HUES64 (cell line): Measurements from ENCODE around the gene PWWP3B. TPM values are rescaled to one million over a fixed set of nuclear protein-coding genes. Genes with fewer than 3 reads are reported as not detected.
"Not testable (repeated sequence)": the region's sequence is repeated elsewhere in the genome, so short reads cannot be mapped to it uniquely, and the experiment has no call there.

Experiments used
- H3K27ac ChIP-seq: 2 replicates; pipeline ENCODE4 v1.7.0; 2013; ENCODE audit warnings: low read depth, low read length, inconsistent platforms
- H3K27me3 ChIP-seq: 2 replicates; pipeline ENCODE4 v1.6.1; 2013; ENCODE audit warnings: mild to moderate bottlenecking, low read length; ENCODE audit not compliant: insufficient read depth
- H3K36me3 ChIP-seq: 2 replicates; pipeline ENCODE4 v1.6.1; 2013; ENCODE audit warnings: mild to moderate bottlenecking, low read length; ENCODE audit not compliant: insufficient read depth
- H3K4me1 ChIP-seq: 2 replicates; pipeline ENCODE4 v1.6.1; 2013; ENCODE audit warnings: mild to moderate bottlenecking, low read length, moderate library complexity; ENCODE audit not compliant: insufficient read depth
- H3K4me3 ChIP-seq: 2 replicates; pipeline ENCODE4 v1.5.1; 2013; ENCODE audit warnings: mild to moderate bottlenecking, low read length, moderate library complexity
- H3K9ac ChIP-seq: 2 replicates; pipeline ENCODE4 v1.6.1; 2013; ENCODE audit warnings: mild to moderate bottlenecking, low read depth, low read length
- H3K9me3 ChIP-seq: 2 replicates; pipeline ENCODE4 v1.6.1; 2013; ENCODE audit warnings: low read depth, low read length; ENCODE audit not compliant: insufficient read depth
- whole genome bisulfite sequencing: fragments of 150-250, 120-280 bp; methylation state at CpG from one replicate; pipeline ENCODE4 v1.1.7; 2013; ENCODE audit warnings: missing lambda C conversion rate; 5-methylcytosine and 5-hydroxymethylcytosine counted together
- polyA plus RNA-seq, 2 experiments: library from polyadenylated mRNA; stranded (reverse); fragments of 50-300 nt; gene quantifications; one replicate each; pipeline ENCODE4 v1.2.3, GENCODE V29; 2013

PWWP3B gene
- 1.4 TPM for polyA plus RNA-seq (2013, experiment 1 of 2)
- polyA plus RNA-seq (2013, experiment 2 of 2): 2.3 TPM

DNA sequence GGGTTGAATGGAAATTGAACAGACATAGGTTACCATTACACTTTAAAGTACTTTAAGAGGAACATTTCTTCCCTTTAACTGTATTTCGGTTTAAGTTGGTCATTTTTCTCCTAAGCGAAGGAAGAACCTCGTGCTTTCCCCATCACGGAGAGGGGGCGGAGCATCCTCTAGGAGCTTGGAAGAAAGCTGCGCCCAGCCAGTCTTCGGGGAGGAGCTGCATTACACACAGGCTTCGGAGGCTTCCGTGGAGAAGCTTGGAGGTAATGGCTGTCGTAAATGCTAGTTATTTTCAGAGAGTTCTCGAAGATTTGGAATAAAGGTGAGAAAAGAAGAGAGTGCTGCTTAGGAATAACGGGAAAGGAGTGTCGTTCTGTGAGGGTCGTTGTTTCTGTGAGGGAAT lies at the start of gene PWWP3B:
Gene PWWP3B (plus strand): TSS at position 199 of the 400 bp plus-strand sequence. CDS start 37,128 bp downstream, outside the sequence.
- Histone ChIP-seq H3K4me1 (no peaks in the 10 kb centered on the region), H3K9me3 (no peaks in the 10 kb centered on the region), H3K27ac (no peak within 1 kb of the TSS), H3K9ac (peak within 1 kb of the TSS; percentile 47; the same call in 1 of the 2 replicates), H3K36me3 (no peaks in the 10 kb centered on the region), H3K4me3 (peak within 1 kb of the TSS; percentile 51), H3K27me3 (no peaks in the 10 kb centered on the region; the same call in none of the 2 replicates)
- WGBS: 87% methylated on average over 14 of the region's 14 CpGs

DNA sequence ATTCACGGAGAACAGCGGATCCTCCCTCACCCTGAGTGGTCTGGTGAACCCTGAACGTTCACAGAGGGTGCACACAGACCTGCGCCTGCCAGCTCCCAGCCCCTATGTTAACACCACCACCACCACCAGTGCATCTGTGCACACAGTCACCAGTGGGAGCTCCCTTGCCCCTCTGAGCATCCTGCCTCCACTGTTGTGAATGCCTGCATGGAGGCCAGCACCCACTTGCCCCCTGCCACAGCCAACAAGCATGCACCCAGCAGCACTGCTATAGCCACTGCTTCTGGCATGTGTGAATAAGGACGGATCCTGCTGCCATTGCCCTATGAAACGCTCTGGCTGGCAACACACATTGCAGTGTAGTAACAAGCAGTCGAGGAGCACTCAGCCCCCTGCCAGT lies 29.1 kb upstream of the PWWP3B start:
- Histone ChIP-seq H3K9me3 (no peaks in the 10 kb centered on the region), H3K4me3 (no peak overlapping the region), H3K36me3 (no peaks in the 10 kb centered on the region), H3K27me3 (no peaks in the 10 kb centered on the region), H3K9ac (no peak overlapping the region), H3K4me1 (no peaks in the 10 kb centered on the region), H3K27ac (no peak overlapping the region)
- WGBS: 81% methylated on average over 7 of the region's 7 CpGs

DNA sequence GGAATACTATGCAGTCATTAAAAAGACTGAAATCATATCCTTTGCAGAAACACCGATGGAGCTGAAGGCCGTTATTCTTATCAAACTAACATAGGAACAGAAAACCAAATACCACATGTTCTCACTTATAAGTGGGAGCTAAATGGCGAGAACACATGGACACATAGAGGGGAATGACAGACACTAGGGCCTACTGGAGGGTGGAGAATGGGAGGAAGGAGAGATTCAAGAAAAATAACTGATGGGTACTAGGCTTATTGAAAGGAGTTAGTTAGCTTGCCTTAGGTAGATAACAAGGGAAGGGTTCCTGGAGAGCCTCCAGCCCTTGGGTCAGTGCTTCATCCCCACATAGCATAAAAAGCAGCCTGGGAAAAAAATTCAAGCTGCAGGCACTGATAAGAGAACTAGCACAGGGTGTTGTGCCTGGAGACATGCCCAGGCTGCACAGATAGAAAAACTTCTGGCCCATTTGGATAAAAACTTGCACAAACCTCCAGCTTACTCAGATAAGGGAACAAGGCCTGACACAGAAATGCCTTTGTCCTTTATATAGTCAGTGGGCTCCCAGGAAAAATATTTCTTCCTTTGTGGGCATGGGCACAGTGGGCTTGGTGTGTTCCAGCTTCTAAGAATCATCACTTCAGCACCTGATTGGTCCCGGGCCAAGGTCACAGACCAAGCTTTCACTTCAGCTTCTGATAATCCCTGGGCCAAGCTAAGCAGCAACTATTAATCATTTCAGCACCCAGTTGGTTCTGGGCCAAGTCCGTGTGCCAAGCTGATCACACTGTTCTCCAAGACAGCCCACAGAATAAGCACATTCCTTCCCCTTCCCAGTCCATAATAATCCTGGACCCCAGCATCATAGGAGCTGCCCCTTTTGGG lies 23.1 kb upstream of the PWWP3B start:
- Histone ChIP-seq H3K36me3 (no peaks in the 10 kb centered on the region), H3K27ac (no peak overlapping the region), H3K27me3 (no peaks in the 10 kb centered on the region), H3K4me1 (no peaks in the 10 kb centered on the region), H3K9me3 (no peaks in the 10 kb centered on the region), H3K4me3 (no peak overlapping the region), H3K9ac (no peak overlapping the region)
- 82% methylated on average over 5 of the region's 5 CpGs for WGBS

DNA sequence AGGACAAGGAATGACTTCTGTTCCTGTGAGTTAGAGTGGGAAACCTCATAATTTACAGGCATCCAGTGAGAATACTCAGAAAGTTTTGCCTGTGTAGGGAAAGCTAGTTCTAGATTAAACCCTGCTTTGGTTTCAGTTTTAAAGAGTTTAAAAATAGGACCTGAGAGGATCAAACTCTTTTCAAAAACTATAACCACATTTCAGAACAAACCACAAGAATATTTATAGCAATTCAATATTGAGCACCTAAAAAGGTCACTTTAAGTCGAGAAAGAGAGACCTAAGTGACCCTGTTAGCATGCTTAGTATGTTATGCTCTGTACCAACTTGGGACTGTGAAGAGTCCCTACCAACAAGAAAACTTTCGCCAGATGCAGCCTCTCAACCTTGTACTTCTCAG lies 17.4 kb upstream of the PWWP3B start:
- Histone ChIP-seq H3K27ac (no peak overlapping the region), H3K27me3 (no peaks in the 10 kb centered on the region), H3K9me3 (no peaks in the 10 kb centered on the region), H3K36me3 (no peaks in the 10 kb centered on the region), H3K9ac (no peak overlapping the region), H3K4me3 (no peak overlapping the region), H3K4me1 (no peaks in the 10 kb centered on the region)
- 83% methylated on average over 2 of the region's 2 CpGs for WGBS

DNA sequence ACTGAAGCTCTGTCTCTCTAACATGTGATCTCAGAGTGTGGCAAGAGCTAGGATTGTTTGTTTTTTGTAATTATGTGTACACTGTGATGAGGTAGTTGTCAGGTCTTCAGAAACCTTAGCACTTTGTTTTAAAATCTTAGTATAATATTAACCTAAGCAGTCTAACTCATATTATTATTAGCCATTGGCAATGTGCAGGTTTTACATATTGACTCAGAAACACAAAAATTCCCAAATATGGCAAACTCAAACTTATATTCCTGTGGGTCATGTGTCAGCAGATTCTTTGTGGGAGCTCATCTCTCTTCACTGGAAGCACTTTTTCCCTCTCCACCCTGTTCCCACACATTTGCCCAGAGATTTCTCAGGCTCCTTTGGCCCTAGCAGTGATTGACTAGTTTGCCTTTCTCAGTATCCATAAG lies 8.2 kb upstream of the PWWP3B start:
- H3K9me3 ChIP-seq: no peaks in the 10 kb centered on the region
- no peak overlapping the region for H3K4me3 ChIP-seq
- no peak overlapping the region for H3K27ac ChIP-seq
- H3K36me3 ChIP-seq: no peaks in the 10 kb centered on the region
- H3K4me1 ChIP-seq: no peaks in the 10 kb centered on the region
- no peaks in the 10 kb centered on the region for H3K27me3 ChIP-seq
- H3K9ac ChIP-seq: no peak overlapping the region

DNA sequence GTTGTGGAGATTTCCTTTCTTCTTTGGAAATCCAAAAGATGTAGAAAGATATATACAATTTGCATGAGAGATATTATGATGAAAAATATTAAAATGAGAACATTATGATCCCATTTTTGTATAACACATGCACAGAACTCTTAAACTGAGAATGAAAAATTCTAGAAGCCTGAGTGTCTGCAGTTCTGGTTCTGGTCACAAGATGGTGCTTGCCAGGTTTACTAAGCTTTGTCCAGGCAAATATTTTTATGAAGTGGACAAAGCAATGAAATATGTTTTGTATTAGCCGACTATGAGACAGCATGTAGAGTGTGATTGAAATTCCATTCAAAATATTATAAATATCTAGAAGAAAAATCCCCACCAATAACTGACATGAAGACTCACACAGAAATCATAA lies 2.2 kb downstream of the PWWP3B start:
- Histone ChIP-seq H3K9ac (no peak overlapping the region), H3K4me3 (no peak overlapping the region), H3K9me3 (no peaks in the 10 kb centered on the region), H3K4me1 (no peaks in the 10 kb centered on the region), H3K27me3 (no peaks in the 10 kb centered on the region; the same call in none of the 2 replicates), H3K27ac (no peak overlapping the region), H3K36me3 (no peaks in the 10 kb centered on the region)
- WGBS: no CpG with 5 or more reads among the region's 1 CpG

DNA sequence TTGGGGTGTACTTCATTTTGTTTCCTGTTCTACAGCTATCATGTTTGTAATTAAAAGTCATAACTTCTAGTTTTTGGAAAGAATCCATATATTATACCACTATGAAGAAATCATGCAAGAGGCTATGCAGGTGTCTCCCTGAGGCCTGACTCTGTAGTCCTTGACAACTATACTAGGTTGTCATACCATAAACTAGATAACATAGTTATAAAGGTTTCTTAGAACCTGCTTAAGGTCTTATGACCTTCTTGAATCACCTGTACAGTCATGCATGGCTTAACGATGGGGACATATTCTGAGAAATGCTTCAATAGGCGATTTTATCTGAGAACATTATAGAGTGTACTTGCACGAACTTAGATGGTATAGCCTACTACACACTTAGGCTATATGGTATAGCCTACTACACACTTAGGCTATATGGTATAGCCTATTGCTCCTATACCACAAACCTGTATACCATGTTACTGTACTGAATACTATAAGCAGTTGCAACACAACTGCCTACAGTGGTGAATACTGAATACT lies 3.3 kb downstream of the PWWP3B start:
- H3K4me3 ChIP-seq: no peak overlapping the region
- WGBS: 100% methylated on average over 1 of the region's 3 CpGs
- no peaks in the 10 kb centered on the region for H3K9me3 ChIP-seq
- no peak overlapping the region for H3K9ac ChIP-seq
- no peaks in the 10 kb centered on the region for H3K36me3 ChIP-seq
- H3K27ac ChIP-seq: no peak overlapping the region
- H3K4me1 ChIP-seq: no peaks in the 10 kb centered on the region
- no peaks in the 10 kb centered on the region; the same call in none of the 2 replicates for H3K27me3 ChIP-seq

DNA sequence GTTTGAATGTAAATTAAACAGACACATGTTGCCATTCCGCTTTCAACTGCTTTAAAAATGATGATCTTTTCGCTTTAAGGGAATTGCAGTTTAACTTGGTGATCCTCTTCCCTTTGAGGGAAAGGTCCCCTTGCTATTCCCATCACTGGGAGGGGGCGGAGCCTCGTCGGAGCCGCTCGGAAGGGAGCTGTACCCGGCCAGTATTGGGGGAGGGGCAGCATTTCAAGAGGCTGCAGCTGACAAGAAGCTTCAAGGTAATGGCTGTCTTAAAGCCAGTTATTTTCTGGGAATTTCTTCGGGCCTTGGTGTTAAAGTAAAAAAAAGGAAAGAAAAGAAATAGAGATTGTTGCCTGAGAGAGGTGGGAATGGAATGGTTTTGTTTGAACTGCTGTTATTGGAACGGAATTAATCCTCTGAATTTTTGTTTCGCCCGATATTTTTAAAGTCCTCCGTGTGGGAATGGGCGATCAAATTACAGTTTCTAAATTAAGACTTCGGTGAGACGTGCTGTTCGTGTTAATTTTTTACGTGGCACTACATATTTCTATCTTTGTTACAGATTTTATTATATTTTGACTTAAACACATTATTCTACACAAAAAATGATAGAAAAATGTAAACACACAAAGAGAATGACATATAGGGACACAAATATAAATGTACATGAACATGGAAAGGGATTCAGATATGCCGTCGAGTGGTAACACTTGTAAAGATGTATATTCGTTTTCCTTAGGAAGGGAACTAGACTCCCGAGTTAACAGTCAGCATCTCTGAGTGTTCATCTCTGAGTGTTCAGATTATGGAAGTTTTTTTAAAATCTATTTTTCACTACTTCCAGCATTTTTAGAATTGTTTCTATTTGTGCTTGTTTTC lies 9.2 kb downstream of the PWWP3B start:
- H3K4me1 ChIP-seq: peaks cover 4% of the 10 kb centered on the region; the same call in 1 of the 2 replicates
- WGBS: 80% methylated on average over 18 of the region's 22 CpGs
- peak overlapping the region; percentile 21; the same call in 1 of the 2 replicates for H3K9ac ChIP-seq
- H3K36me3 ChIP-seq: no peaks in the 10 kb centered on the region
- peak overlapping the region; percentile 52 for H3K4me3 ChIP-seq
- no peak overlapping the region for H3K27ac ChIP-seq
- H3K9me3 ChIP-seq: no peaks in the 10 kb centered on the region
- H3K27me3 ChIP-seq: no peaks in the 10 kb centered on the region

DNA sequence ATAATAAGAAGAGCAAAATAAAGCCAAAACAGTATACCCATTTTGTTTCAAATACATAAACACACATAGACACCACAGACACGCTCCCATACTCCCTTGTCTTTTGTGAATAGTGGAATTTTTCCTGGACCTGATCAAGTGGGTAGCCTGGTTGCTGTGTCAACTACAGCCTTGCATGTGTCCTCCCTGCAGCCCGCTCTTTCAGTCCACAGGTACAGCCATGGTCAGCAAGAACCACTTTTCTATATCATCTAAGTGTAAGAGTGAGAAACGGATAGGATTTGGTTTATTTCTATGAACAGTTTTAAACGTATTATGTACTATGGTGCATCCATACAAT lies 9.8 kb downstream of the PWWP3B start:
- no peaks in the 10 kb centered on the region for H3K36me3 ChIP-seq
- H3K4me3 ChIP-seq: no peak overlapping the region
- peaks cover 4% of the 10 kb centered on the region; the same call in 1 of the 2 replicates for H3K4me1 ChIP-seq
- WGBS: 87% methylated on average over 3 of the region's 4 CpGs
- no peak overlapping the region for H3K27ac ChIP-seq
- H3K9ac ChIP-seq: no peak overlapping the region
- H3K27me3 ChIP-seq: no peaks in the 10 kb centered on the region
- no peaks in the 10 kb centered on the region for H3K9me3 ChIP-seq

DNA sequence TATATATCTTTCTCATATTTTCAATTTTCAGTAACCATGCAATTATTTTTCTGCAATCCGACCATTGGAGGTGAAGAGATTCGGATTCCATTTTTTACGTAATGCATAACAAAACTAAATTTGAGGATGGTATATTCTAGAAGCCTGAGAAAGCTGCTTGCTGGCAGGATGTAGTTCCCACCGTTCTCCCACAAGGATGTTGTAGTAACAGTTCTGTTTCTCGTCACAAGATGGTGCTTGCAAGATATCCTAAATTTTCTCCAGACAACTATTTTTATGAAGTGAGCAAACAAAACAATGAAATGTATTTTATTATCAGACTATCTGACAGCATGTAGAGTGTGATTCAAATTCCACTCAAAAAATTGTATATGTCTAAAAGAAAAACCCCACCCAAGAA lies 10.7 kb downstream of the PWWP3B start:
- no peak overlapping the region for H3K9ac ChIP-seq
- H3K9me3 ChIP-seq: no peaks in the 10 kb centered on the region
- H3K36me3 ChIP-seq: no peaks in the 10 kb centered on the region
- H3K4me1 ChIP-seq: peaks cover 4% of the 10 kb centered on the region; the same call in 1 of the 2 replicates
- no peak overlapping the region for H3K27ac ChIP-seq
- H3K4me3 ChIP-seq: no peak overlapping the region
- no peaks in the 10 kb centered on the region for H3K27me3 ChIP-seq
- 90% methylated on average over 2 of the region's 5 CpGs for WGBS

DNA sequence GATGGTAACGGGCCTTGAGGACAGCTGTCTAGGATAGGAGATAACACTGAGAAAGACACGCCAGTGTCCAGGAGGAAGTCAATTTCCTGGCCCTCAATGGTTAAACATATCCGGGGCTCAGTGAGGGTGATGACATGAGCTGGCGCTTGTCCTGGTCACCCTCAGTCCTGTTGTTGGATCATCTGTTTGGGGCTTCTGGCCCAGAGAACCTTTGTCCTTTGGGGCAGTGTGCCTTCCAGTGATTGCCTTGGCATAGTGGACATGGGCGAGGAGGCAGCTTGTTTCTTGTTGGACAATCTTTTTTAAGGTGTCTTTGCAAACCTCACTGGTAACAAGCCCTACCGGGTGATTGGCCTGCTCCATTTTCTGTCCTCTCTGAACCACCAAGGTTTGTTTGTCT lies 15.6 kb downstream of the PWWP3B start:
- H3K9me3 ChIP-seq, H3K9ac ChIP-seq, H3K36me3 ChIP-seq, H3K27me3 ChIP-seq, H3K4me1 ChIP-seq, H3K4me3 ChIP-seq, H3K27ac ChIP-seq: not testable (repeated sequence)
- 90% methylated on average over 6 of the region's 6 CpGs for WGBS
